ENCODE results near the gene CENPS.

- no peak for TF ChIP-seq POLR2AphosphoS5 (IDR thresholded peaks at IDR 0.05; ENCODE audit: borderline replicate concordance, low read depth, low read length)
- TF ChIP-seq EZH2 (IDR thresholded peaks at IDR 0.05): no peak
Observed at GRCh38 chr1:10431070-10431730, 967 bp downstream of the CENPS start.

Measured in SK-N-MC (cell line).